HG03108 (cell line): ENCODE results near the gene MAP3K2.

Experiments used
- ATAC-seq: cut with Tn5 transposase; IDR thresholded peaks from one replicate; pipeline ENCODE4 v1.9.1; 2021; ENCODE audit warnings: moderate library complexity; ENCODE audit not compliant: unreplicated experiment

MAP3K2 gene

DNA sequence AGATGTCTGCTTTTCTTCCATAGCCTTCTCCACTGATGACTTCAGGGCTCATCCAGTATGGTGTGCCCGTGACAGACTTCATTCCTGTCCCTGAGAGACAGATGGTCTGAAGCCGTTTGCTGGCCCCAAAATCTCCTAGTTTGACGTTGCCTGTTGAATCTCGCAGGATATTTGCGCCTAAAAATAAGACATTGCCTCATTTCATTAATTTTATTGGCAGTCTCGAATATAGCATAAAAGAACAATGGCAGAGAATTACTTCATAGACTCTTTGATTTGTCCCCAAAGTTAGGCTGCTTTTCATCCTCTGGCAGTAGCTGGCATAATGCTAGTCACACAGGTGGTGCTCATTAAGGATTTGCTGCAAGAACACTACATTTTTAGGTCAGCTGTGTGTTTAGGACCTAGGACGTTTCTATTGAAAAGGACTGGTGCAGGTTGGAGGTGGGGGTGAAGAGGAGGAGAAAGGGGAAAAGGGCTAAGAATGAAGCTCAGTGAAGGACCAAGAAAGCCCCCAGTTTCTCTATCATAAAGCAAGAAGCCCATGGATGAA lies 79.1 kb downstream of the MAP3K2 start:
- ATAC-seq, result no peak

DNA sequence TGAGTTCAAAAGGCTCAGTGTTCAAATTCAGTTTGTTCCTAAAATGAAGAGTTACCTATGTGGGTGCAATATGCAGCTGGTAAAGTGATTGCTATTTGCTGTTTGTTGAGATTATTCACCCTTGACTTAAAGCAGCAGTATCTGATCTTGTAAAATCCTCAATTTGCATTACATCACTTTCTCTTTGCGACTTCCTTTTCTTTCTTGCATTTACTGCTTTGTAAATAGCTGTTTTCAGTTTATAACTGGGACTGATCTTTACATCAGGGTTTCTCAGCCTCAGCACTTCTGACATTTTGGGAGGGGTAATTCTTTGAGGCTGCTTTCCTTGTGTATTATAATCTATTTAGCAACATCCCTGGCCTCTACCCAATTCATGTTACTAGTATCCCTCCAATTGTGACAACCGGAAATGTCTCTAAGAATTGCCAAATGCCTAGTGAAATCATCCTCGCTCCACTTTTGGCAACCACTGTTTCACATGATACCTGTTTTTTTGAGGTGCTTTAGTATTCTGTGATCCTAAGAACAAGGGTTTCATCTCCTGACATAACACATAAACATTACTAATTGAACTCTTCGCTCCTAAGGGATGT lies 81.7 kb downstream of the MAP3K2 start:
- ATAC-seq, result no peak

DNA sequence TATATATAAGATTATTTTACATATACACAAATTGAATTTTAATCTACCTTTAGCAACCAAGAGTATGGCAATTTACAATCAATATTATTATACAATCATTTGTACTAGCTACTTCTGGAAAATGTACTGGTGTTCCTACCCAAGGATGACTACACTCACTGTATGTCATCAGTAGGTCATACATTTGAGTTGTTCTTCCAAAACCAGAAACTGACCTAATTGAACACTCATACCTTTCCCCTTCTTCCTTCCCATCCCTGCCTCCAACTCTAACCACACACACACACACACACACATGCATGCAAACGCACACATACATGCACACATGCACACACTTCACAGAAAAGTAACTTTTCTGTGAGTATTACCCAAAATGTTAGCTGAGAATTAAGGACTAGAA lies 85.6 kb downstream of the MAP3K2 start:
- no peak for ATAC-seq

DNA sequence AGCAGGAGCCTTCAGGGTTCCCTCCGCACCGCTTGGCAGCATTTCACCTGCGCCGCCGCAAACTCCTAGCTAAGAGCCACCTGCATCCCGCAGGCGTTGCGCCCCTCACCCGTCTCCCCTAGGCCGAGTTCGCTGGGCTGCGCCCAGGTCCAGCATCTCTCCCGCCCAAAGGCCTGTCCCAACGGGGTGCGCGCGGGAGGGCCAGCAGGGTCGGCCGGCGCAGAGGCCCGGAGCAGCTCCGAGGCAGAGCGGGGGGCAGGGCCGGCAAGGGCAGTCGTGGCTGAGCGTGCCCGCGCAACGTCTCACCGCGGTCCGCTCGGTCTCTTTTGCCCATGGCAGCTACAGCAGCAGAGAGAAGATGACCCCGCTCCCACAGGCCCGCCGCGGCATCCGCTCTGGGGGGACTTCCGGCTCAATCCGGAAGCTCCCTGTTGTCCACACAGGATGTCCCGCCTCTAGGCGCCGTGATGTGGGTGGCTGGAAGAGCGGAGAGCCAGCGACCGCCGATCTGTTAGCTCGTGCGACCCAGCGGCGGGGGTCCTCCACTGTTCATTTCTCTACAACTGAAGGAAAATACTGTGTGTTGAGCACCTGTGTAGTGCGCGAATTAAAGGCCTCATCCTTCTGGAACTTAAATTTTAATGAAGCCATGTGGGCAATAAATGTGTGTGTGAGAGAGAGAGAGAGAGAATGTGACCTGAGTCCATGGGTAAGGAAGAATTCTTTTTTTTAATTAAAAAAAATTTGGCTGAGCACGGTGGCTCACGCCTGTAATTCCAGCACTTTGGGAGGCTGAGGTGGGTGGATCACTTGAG lies 93.8 kb downstream of the MAP3K2 start, which contains the start of gene ERCC3:
Gene ERCC3, minus strand, starts transcription at position 397 of the 815 bp plus-strand sequence. Its CDS starts 63 bp downstream, at position 334.
- ATAC-seq, result peak; percentile 96

DNA sequence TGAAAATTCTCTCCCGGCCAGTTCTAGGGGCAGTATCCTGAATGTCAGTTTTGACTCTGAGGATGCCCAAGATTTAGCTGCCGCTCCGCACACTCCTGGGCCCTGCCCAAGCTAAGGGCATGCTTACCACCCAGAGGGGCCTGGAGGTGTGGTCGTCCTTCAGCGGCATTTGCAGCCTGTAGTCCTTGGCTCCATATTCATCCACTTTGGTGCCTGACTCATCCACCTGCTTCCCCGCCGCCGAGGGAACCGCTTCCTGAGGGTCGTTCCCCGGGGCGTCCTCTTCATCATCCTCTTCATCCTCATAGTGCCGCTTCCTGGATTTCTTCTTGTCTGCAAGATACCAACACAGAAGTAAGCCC lies 94.4 kb downstream of the MAP3K2 start:
- ATAC-seq, result no peak

DNA sequence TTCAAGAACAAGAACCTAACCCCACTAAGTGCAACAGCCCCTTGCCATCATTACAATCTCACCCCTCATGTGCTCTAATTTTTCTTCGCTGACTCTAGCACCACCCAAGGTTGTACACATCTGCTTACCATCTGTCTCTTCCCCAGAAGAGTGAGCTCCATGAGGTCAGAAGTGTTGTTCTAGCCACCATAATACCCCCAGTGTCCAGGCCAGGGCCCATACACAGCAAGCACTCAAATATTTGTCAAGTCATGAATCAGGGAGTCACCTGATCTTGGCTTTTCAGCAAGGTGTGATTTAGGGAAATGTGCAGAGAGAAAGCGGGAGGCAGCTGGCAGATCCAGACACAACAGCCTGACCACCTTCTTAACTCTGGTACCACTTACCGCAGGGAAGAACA lies 99.5 kb downstream of the MAP3K2 start:
- ATAC-seq, result no peak

DNA sequence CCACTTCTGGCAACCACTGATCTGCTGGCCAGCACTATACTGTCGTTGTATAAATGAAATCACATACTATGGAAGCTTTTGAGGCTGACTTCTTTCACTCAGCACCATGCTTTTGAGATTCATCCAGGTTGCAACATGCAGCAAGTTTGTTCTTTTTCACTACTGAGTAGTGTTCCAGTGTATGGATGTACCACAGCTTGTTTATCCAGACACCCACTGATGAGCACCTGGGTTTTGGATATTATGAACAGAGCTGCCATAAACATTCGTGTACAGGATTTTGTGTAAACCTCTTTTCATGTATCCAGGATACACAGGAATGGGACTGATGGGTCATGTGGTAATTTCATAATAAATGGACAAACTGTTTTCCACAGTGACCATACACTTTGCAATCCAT lies 104.5 kb downstream of the MAP3K2 start:
- ATAC-seq, result no peak

DNA sequence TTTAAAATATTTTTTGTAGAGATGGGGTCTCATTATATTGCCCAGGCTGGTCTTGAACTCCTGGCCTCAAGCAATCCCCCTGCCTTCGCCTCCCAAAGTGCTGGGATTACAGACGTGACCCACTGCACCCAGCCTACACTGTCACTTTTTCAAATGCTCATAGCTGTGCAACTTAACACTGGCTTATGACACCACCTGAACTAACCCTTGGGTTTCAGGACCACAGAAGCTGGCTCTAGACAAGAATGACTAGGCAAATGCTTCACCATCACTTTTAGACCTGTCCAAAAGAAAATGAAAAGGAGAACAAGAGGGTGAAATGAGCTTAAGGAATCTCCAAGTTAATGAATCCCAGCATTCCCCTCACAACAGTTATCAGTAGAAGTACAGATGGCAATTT lies 107.1 kb downstream of the MAP3K2 start:
- no peak for ATAC-seq

DNA sequence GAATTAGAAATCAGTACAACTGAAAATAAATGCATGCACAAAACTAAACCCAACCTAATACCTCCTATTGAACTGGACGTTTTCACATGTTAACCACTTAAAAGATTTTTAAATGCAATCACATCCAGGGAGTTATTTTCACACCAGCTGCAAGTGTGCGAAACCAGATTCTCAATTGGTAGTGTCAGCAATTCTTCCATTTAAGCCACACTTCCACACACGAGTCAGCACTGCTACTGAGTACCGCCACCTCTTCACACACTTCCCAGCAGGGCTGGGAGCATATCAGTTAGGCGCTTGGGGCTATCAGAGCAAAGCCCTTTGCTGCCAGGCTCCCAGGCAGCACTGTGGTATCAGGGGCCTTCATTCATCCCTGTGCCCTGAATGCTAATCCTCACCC lies 108.0 kb downstream of the MAP3K2 start:
- ATAC-seq, result no peak

DNA sequence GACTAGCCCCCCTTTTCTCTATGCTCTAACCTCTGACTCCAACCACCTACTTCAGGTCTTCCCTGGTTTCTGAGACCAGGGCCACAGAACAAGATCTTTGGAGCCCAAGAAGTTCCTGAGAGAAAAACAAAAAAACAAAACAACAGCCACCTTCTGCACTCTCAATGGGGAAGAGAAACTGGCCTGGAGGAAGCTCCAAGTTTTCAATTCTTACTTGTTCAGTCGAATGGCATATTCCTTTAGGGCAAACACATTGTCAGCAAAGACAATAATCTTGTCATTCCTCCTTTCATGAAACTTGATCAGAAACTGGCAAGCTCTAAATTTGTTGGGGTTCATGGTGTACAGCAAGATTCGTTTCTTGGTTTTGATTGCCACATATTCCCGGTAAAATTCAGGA lies 108.8 kb downstream of the MAP3K2 start:
- no peak for ATAC-seq

DNA sequence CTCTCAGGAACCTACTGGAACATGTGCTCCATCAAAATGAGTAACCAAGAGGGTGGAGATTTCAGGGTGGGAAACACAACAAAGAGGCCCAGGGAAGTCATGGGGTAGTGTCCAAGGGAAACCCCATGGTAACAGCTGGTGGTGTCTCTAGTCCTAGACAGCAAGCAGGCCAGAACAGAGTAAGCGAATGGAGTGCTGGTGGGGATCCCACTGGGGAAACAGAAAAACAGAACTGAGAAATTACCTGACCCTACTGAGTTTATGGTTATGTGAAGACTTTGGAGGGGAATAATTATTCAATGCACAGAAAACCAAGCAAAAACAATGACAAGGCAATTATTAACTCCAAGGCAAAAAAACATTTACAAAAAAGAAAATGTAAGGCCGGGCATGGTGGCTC lies 110.7 kb downstream of the MAP3K2 start:
- ATAC-seq, result peak; percentile 57

DNA sequence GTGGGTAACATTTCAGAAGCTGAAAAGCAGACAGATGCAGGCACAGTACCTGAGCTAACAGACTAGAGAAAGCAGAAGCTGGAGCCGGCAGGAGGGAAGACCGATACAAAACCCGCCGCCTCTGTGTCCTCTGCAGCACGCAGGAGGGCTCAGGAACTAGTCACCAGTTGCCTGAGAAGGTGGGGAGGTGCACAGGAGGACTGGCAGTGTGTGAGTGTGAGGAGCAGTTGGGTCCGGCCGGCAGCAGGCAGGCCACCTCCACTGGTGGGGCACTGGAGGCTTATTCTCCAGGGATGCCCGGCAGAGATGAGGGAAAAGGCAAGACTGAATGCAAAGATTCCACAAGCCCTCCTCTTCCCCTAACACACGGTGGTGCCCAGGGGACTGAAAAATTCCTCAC lies 112.0 kb downstream of the MAP3K2 start:
- ATAC-seq, result no peak

DNA sequence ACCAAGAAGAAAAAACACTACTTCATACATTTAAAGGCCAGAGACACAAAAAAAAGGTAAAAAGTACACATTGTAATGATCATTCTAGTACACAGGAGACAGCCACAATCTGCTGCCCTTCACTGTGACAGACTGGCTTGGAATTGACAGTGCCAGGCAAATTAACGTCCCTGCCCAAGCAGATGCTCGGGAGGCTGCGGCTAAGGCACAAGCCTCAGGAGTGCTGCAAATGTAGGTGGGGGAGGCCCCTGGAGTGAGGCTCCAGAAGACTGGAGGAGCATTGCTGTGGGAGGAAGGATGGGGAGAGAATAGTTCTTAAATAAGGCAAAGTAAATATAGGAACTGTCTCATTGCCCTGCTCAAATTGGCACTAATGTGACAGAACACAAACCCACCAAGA lies 112.4 kb downstream of the MAP3K2 start:
- no peak for ATAC-seq

DNA sequence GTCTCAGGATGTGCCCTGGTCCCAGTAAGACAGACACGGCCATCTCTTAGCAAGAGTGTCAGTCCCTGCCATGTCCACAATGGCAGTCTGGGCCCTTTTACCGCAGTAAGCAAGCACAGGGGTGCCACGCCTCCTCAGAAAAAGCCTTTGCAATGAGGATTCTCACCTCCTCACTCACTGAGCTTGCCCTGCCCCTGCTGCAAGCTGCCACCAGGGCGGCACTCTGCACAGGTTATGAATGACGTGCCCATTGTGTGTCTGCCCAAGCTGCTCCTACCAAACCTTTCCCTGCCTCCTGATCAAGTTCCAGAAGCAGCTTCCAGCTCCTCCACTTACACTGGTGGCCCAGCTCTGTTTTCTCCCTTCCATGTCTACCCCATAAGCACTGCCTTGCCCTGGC lies 117.1 kb downstream of the MAP3K2 start:
- ATAC-seq, result no peak

DNA sequence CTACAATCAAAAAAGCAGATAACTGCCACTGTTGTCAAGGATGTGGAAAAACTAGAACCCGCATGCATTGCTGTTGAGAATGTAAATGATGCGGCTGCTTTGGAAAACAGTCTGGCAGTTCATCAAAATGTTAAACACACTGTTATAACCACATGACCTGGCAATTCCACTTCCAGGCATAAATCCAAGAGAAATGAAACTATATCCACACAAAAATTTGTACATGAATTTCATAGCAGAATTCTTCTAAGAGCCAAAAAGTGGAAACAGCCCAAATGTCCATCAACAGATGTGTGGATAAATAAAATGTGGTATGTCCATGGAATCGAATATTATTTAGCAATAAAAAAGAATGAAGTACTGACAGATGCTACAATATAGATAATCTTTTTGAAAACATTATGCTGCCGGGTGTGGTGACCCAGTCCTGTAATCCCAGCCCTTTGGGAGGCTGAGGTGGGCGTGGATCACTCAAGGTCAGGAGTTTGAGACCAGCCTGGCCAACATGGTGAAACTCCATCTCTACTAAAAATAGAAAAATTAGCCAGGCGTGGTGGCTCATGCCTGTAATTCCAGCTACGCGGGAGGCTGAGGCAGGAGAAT lies 125.9 kb downstream of the MAP3K2 start:
- no peak for ATAC-seq

DNA sequence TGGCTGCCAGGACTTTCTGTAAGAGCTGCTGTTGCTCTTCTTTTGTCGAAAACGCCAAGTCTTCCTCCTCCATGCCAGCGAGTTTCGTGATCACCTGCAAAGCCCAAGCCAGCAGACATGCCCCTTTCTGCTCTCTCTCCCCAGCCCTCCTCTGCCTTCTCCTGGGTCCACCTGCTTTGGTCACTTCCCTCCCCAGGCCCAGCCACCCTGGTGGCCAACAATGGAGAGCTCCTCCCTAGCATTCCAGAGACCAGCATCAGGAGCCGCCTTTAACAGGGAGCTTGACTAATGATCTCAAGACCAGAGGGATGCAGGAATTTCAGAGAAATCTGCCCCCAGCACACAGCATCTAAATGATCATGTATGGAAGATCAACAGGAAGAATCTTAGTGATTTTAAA lies 128.4 kb downstream of the MAP3K2 start:
- ATAC-seq, result no peak

DNA sequence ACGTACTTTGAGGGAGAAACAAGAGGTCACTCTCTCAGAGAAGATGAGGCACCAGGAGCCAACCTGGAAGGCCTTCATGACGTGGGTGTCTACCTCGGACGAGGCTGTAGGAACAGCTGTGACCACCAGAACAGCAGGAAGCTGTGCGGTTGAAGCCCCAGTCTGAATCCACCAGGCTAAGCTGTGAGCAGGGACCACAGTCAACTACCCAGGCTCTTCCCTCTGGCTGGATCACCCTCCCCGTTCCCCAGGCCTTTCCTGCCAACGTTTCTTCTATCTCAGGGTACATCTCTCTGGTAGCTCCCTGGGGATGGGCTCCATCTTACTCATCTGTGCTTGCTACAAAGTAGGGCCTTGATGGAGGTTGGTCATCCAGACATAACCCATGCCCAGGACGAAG lies 130.9 kb downstream of the MAP3K2 start:
- ATAC-seq, result no peak

DNA sequence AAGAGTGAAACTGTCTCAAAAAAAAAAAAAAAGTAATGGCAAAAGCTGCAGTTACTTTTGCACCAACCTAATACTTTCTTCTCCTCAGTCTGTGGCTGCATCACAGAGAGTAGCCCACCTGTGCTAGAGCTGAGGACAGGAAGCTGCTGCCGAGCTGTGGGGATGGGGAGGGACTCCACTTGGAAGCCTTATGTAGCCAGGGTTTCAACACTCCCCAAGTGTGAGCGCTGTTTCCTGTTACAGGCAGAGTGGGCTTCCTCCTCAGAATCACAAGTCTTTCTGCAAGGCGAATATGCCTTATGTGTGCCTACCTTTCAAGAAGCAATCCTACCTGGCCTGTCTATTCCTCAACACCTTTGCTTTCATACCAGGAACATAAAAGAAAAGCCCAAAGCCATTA lies 131.4 kb downstream of the MAP3K2 start:
- no peak for ATAC-seq

DNA sequence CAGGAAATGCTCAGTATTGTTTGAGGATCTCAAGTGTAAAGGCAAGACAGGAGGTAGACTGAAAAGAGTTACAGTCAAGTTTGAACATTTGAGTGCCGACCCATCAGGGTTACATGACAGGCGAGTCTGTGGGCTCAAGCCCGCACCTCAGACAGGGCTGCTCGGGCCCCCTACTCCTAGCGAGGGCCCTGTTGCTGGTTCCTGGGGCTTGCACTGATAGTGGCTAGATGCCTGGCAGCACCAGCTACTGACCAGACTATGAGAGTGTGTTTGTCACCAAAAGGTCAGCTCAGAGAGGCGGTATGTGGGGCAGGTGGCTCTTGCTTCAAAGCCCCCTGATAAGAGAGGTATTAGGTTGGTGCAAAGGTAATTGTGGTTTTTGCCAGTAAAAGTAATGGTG lies 132.1 kb downstream of the MAP3K2 start:
- no peak for ATAC-seq

DNA sequence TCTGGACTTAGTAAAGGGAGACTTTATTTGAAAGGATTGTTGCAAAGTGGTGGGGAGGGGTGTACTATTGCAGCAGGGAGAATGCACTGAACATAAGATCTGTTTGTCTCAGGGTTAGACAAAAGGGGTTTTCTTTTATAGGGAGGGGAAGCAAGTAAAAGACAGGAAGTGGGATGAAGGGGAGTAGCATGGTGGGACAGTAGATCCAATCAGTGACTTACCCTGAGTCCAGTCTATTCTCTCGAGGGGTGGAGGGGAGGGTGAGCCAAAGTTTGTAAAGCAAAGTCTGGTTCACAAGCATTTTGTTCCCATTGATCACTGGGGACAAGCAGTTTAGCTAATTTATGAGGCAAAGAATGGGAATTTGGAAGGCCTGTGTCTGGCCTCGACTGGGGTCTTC lies 132.6 kb downstream of the MAP3K2 start:
- ATAC-seq, result no peak

DNA sequence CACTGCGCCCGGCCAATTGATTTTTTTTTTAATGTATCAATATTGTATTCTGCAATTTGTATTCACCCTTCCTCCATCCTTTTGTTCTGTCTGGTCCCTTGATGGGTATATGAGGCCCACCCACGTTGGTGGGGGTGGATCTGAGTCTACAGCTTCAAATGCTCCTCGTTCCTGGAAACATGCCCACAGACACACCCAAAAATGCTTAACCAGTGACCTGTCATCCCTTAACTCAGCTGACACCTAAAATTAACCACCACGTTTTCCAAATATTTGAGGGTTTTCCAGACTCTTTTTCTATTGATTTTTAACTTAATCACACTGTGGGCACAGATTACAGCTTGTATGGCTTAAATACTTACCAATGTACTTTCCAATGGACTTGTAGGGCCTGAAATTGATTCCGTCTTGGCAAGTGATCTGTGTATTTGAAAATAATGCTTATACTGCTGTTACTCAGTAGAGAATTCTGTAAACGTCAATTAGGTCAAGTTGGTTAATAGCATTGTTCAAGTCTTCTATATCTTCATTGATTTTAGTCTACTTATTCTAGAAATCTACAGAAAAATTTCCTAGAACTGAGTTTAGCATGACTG lies 133.3 kb downstream of the MAP3K2 start:
- no peak for ATAC-seq
